Hepatocyte (in vitro differentiated cells): ENCODE results near the gene HLA-DOB. TPM values are rescaled to one million over a fixed set of nuclear protein-coding genes. Genes with fewer than 3 reads are reported as not detected.

Source experiments
- DNase-seq: peaks from one replicate; pipeline ENCODE4 v3.0.0-alpha.2; 2016; ENCODE audit warnings: low spot score
- H2AFZ ChIP-seq: fragments of 200-600 bp; sonication (generic); 2 replicates; pipeline ENCODE4 v1.6.0; 2016; ENCODE audit warnings: antibody characterized with exemption, mild to moderate bottlenecking
- H3K27ac ChIP-seq: fragments of 200-600 bp; sonication (generic); 2 replicates; pipeline ENCODE4 v1.5.1; 2016; ENCODE audit warnings: mild to moderate bottlenecking
- H3K27me3 ChIP-seq: fragments of 200-600 bp; sonication (generic); 2 replicates; pipeline ENCODE4 v1.6.1; 2016
- H3K36me3 ChIP-seq: fragments of 200-600 bp; sonication (generic); replicated peaks from 2 replicates; pipeline ENCODE4 v1.5.1; 2016; ENCODE audit warnings: low read depth; ENCODE audit not compliant: insufficient read depth
- H3K4me1 ChIP-seq: fragments of 200-600 bp; sonication (generic); 2 replicates; pipeline ENCODE4 v1.5.1; 2016; ENCODE audit warnings: mild to moderate bottlenecking, moderate library complexity; ENCODE audit not compliant: insufficient read depth
- H3K4me2 ChIP-seq: fragments of 200-600 bp; sonication (generic); 2 replicates; pipeline ENCODE4 v1.6.0; 2016
- H3K4me3 ChIP-seq: fragments of 200-600 bp; sonication (generic); 2 replicates; pipeline ENCODE4 v1.5.1; 2016; ENCODE audit warnings: mild to moderate bottlenecking
- H3K79me2 ChIP-seq: fragments of 200-600 bp; sonication (generic); 2 replicates; pipeline ENCODE4 v1.6.0; 2017; ENCODE audit warnings: mild to moderate bottlenecking
- H3K9me2 ChIP-seq: fragments of 200-600 bp; sonication (generic); replicated peaks from 2 replicates; pipeline ENCODE4 v1.6.0; 2017; ENCODE audit warnings: mild to moderate bottlenecking; ENCODE audit not compliant: insufficient read depth
- H3K9me3 ChIP-seq: fragments of 200-600 bp; sonication (generic); 2 replicates; pipeline ENCODE4 v1.5.1; 2016; ENCODE audit warnings: low read depth, mild to moderate bottlenecking
- H4K20me1 ChIP-seq: fragments of 200-600 bp; sonication (generic); 2 replicates; pipeline ENCODE4 v1.6.0; 2016; ENCODE audit warnings: mild to moderate bottlenecking; ENCODE audit not compliant: insufficient read depth, poor library complexity, severe bottlenecking
- EZH2 ChIP-seq: fragments of 200-600 bp; sonication (generic); IDR thresholded peaks from 2 replicates; pipeline ENCODE4 v1.6.1; 2016; ENCODE audit warnings: antibody characterized with exemption, mild to moderate bottlenecking, borderline replicate concordance
- EZH2phosphoT487 ChIP-seq: fragments of 200-600 bp; sonication (generic); IDR thresholded peaks from one replicate; pipeline ENCODE4 v1.6.1; 2018; ENCODE audit warnings: antibody characterized with exemption, mild to moderate bottlenecking, low read depth, moderate library complexity; ENCODE audit not compliant: unreplicated experiment, severe bottlenecking
- WGBS: methylation state at CpG from one replicate; pipeline ENCODE4 v1.1.6; 2016; ENCODE audit warnings: low lambda C conversion rate; ENCODE audit errors: missing lambda C conversion rate; 5-methylcytosine and 5-hydroxymethylcytosine counted together
- polyA plus RNA-seq: library from polyadenylated mRNA; unstranded; fragments of >200 nt; fragmentation: Nextera tagmentation; extraction: Ambion mirVana; gene quantifications from 2 replicates; pipeline ENCODE4 v1.2.1, GENCODE V29; 2016
- total RNA-seq: library from RNA; depleted of rRNA; stranded (reverse); fragments of >200 nt; gene quantifications from 2 replicates; pipeline ENCODE4 v1.2.3, GENCODE V29; 2014
- TF ChIP-seq, protein P1 (sequence below): fragments of 200-600 bp; sonication (generic); IDR thresholded peaks from 2 replicates; pipeline ENCODE4 v1.5.1; 2016; ENCODE audit warnings: antibody characterized with exemption, mild to moderate bottlenecking; ENCODE audit not compliant: poor library complexity

The HLA-DOB gene
- total and polyA plus RNA-seq, 2 experiments from 2014 or later, result 0.94 TPM; not detected in 1

DNA sequence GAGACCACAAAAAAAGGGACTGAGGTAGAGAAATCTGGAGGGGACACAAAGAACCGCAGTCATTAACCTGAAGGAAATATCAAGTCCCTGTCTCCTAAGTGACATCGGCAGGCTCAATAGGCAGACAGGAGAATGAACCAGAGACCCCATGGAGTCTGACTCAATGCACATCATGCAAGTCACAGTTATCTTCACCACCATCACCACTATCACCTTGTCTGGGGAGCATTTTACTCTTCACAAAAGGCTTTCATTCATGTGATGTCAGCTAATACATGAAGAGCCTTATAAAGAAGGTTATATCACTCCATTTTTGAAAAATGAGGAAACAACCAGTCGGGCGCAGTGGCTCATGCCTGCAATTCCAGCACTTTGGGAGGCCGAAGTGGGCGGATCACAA lies 32.3 kb upstream of the HLA-DOB start:
- Histone ChIP-seq H3K79me2 (no peaks in the 10 kb centered on the region), H3K9me3 (no peaks in the 10 kb centered on the region), H3K36me3 (no peaks in the 10 kb centered on the region), H3K4me2 (no peak overlapping the region), H2AFZ (no peak overlapping the region), H3K27ac (no peak overlapping the region), H3K27me3 (peaks cover 6% of the 10 kb centered on the region), H3K4me1 (peaks cover 9% of the 10 kb centered on the region), H4K20me1 (no peaks in the 10 kb centered on the region), H3K4me3 (no peak overlapping the region), H3K9me2 (no peaks in the 10 kb centered on the region)
- TF ChIP-seq EZH2phosphoT487 (no peak), EZH2 (no peak)
- TF ChIP-seq, protein P1, sequence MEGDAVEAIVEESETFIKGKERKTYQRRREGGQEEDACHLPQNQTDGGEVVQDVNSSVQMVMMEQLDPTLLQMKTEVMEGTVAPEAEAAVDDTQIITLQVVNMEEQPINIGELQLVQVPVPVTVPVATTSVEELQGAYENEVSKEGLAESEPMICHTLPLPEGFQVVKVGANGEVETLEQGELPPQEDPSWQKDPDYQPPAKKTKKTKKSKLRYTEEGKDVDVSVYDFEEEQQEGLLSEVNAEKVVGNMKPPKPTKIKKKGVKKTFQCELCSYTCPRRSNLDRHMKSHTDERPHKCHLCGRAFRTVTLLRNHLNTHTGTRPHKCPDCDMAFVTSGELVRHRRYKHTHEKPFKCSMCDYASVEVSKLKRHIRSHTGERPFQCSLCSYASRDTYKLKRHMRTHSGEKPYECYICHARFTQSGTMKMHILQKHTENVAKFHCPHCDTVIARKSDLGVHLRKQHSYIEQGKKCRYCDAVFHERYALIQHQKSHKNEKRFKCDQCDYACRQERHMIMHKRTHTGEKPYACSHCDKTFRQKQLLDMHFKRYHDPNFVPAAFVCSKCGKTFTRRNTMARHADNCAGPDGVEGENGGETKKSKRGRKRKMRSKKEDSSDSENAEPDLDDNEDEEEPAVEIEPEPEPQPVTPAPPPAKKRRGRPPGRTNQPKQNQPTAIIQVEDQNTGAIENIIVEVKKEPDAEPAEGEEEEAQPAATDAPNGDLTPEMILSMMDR, result no peak
- DNase-seq, result no peak
- WGBS, result 82% methylated on average over 6 of the region's 6 CpGs

DNA sequence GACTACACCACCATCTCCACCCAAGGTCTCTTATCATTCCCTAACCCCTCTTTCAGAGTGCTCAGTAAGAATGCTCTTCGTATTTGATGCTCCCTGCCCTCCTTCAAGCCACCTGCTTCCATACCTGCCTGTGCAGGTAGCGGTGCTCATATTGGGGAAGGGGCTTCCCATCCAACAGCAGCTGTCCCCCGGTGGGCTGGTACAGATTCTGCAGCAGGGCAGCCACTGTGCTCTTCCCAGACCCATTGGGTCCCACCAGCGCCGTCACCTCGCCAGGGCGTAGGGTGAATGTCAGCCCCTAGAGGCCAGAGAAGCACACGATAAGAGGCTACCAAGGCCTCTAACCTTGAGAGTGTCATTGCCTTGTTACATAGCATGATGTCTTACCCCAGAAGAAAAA lies 31.0 kb upstream of the HLA-DOB start:
- Histone ChIP-seq H3K27me3 (peaks cover 6% of the 10 kb centered on the region), H3K9me2 (no peaks in the 10 kb centered on the region), H3K4me2 (no peak overlapping the region), H3K4me3 (no peak overlapping the region), H3K27ac (no peak overlapping the region), H3K79me2 (no peaks in the 10 kb centered on the region), H4K20me1 (no peaks in the 10 kb centered on the region), H3K36me3 (no peaks in the 10 kb centered on the region), H2AFZ (no peak overlapping the region), H3K4me1 (peaks cover 9% of the 10 kb centered on the region), H3K9me3 (no peaks in the 10 kb centered on the region)
- DNase-seq, result no peak
- 92% methylated on average over 8 of the region's 8 CpGs for WGBS
- TF ChIP-seq EZH2phosphoT487, result no peak
- no peak for TF ChIP-seq EZH2
- TF ChIP-seq, protein P1, result no peak

DNA sequence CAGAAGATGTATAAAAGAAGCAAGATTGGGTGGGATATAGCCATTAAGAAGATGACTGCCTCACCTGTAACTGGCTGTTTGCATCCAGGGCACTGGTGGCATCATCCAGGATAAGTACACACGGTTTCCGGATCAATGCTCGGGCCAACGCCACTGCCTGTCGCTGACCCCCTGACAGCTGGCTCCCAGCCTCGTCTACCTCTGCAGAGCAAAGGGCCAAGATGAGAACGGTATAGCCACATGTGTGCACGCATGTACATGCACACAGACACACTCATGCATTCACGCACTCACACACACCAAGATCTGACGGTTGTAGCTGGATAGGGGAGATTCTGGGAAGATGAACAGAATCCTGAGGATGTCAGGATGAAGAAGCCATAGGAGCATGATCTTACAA lies 30.2 kb upstream of the HLA-DOB start:
- no peak for DNase-seq
- Histone ChIP-seq H2AFZ (no peak overlapping the region), H3K79me2 (no peaks in the 10 kb centered on the region), H3K4me2 (no peak overlapping the region), H3K36me3 (no peaks in the 10 kb centered on the region), H3K27ac (no peak overlapping the region), H3K4me1 (peaks cover under 1% of the 10 kb centered on the region), H3K4me3 (no peak overlapping the region), H4K20me1 (no peaks in the 10 kb centered on the region), H3K9me3 (no peaks in the 10 kb centered on the region), H3K27me3 (peaks cover 1% of the 10 kb centered on the region), H3K9me2 (no peaks in the 10 kb centered on the region)
- no peak for TF ChIP-seq EZH2phosphoT487
- TF ChIP-seq EZH2, result no peak
- TF ChIP-seq, protein P1, result no peak
- WGBS, result 95% methylated on average over 10 of the region's 10 CpGs
